ENCODE data around the gene CEP44.
"Not testable (repeated sequence)": the region's sequence is repeated elsewhere in the genome, so short reads cannot be mapped to it uniquely, and the experiment has no call there.

The CEP44 gene, protein sequence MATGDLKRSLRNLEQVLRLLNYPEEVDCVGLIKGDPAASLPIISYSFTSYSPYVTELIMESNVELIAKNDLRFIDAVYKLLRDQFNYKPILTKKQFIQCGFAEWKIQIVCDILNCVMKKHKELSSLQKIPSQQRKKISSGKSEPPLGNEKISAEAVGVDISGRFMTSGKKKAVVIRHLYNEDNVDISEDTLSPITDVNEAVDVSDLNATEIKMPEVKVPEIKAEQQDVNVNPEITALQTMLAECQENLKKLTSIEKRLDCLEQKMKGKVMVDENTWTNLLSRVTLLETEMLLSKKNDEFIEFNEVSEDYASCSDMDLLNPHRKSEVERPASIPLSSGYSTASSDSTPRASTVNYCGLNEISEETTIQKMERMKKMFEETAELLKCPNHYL

DNA sequence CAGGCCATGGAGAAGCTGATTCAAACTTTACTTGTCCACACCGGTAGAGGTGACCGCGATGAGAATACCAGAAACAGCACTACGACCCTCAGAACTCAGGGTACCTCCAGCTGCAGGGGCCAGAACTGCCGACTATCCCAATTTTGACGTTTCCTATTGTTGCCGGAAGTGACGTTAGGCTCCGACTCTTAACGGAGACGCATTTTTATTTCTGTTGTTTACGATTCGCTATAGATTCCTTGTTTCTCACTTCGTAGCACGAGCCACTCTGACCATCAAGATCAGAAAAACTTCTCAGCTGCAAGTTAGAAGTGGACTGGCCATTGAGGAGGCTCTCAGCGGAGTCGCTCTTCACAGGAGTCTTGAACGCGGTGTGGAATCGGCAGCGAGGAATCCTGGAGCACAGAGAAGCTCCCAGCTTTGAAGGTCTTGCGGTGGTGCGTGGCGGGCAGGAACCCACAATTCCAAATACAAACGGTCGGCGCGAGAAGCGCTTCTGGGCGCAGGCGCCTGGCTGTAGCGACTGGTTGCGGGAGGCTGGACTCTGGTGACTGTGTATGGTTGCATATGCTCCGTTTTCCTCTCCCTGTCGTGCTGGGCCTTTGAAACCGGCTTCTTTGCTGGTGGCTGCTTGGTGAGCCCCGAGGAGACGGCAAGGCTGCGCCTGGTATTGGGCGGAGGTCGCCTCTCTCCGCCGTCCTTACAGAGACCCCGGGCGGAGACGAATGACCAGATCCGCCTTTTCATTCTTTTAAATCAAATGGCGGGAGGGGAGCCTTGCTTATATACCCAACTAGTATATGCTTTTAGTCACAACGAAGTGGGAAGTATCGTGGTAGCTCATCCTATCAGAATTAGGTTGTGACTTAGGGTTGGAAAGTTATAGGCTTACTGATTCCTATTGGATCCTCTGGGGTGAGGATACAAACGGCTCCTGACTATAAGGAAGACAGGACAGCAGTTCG, at the start of gene CEP44, which contains the start of gene FBXO8:
TSS of gene CEP44 (plus strand) at position 405 of the 965 bp plus-strand sequence. CDS start 15,211 bp downstream, outside the sequence.
TSS of gene FBXO8 (minus strand) at position 161 of the 965 bp plus-strand sequence. CDS start 20,575 bp downstream, outside the sequence.
- peak; percentile 67 for DNase-seq (ENCODE audit: low spot score)

DNA sequence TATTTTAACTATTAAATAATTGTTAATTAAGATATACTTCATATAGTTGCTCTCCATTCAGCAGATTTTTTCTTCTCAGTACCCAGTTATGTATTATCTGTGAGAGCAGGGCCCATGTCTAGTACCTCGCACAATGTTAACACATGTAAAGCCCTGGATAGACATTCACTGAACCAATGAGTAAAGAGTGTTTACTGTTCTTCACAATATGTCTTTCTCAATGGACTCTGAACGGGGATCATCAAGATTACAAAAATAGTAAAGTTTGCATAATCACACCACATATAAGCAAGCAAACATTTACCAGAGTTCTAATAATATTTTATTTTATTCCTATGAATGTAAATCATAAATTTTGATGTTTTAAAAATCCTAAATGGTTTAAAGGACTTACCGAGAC, 47.4 kb upstream of the CEP44 start:
- DNase-seq (ENCODE audit: low spot score), result no peak

DNA sequence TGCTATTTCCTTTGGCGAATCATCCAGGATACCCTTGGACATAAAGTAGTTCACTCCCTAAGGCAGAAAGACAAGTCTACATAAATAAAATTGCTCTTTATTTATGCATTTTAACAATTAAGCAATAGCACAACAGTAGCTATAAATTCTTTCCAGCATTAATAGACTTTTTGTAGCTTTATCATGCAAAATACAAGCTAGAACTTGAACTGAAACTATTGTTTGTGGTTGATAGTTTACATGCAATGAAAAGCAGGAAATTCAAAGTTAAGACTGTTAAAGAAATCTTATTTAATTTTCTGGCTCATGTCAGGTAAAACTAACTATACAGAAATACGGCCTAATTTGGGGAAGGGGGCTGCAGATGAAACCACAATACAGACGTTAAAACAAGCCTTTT, 42.5 kb upstream of the CEP44 start:
- no peak for DNase-seq (ENCODE audit: low spot score)

DNA sequence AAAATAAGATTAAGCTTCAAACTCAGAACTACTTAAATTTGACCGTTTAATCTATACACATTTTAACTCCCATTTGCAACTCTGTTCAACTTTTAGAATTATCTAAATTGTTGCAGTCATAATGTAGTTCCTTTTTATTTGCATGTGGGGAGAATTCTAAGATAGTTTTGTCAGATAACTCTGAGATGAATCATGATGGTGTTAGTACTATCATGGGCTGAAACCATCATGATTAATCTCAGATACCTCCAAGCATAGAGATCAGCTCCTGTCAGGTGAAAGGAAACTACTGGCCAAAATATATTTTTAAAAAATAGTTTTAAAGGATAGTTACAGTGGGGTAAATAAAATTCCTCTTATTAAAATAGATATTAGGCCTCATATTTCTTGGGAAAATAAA, 39.3 kb upstream of the CEP44 start:
- no peak for DNase-seq (ENCODE audit: low spot score)

DNA sequence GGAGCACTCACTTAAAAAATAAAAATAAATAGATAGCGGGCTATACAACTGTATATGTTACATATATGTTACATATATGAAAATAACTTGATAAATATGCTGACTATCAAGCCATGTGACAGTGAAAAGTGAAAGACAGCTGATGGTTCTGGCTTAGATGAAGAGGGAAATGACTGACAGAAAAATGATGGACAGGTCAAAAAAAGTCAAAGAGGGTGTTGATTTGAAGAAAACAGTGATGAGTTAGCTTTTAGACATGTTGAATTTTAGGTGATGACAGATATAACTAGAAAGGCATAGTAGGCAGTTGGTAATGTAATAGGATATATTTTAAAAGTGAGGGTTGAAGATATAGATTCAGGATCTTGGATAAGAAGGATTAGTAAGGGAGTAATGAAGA, 38.0 kb upstream of the CEP44 start:
- DNase-seq (ENCODE audit: low spot score), result no peak

DNA sequence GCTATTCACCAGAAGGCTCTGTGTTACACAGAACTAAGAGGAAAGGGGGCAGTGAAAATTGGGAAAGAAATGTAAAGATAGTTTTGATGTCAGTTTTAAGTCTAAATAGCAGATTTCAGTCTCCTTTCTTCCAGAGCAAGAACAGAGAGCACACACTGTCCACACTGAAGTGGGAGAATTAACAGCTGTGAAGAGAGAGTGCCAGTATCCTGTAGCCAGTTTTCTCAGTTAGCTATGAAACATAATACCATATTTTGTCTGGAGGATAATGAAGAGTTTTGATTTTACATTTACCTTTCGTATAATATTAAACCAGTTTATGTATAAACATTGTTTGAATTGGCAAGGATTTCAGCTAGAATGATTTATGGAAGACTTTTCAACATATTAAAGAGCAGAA, 35.3 kb upstream of the CEP44 start:
- DNase-seq (ENCODE audit: low spot score), result no peak

DNA sequence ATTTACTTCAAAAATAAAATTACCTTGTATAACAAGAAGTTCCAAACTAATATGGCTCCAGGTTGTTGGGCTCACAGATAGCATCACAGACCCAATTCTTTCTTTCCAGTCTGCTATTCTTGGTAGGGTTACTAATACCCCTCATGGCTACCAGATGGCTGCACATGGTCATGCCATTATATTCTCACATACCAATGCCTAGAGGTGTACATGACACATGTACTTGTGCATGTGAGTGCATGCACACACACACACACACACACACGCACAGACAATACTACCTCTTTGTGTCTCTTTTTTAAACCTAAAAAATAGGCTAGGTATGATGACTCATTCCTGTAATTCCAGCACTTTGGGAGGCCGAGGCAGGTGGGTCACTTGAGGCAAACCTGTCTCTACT, 31.3 kb upstream of the CEP44 start:
- DNase-seq (ENCODE audit: low spot score), result no peak

DNA sequence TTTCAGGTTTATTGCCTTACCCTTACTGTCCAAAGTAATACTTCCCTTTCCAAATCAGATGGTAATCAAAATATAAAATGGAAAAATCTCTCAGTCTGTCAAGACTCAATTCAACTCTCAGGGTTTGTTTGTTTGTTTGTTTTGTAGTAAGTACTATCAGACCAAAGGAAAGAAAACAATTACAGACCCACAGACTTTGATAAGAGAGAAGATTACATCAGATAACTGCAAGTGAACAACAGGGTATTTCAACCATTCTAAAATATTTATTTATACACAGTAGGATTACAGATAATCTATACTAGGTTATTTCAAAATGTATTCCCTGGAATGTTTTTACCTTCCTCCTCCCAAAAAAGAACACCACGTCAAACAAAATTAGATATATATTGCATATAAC, 29.1 kb upstream of the CEP44 start:
- DNase-seq (ENCODE audit: low spot score), result no peak

DNA sequence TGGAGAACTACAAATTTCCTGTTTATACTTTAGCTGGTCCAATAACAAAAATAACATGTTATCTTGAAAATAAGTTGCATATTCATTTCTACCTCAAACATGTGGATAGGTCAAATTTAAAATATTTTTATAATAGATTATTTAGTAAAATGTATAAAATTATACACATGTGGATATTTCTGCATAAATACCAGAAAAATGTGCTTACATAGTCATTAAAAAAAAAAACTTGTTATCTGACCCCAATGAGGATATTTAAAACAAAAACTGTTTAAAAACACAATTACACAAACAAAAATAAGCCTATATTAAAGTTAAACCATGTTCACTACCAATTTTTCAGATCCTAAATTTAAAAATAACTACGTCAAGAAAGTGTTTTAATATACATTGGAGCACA, 28.3 kb upstream of the CEP44 start:
- DNase-seq (ENCODE audit: low spot score), result no peak

DNA sequence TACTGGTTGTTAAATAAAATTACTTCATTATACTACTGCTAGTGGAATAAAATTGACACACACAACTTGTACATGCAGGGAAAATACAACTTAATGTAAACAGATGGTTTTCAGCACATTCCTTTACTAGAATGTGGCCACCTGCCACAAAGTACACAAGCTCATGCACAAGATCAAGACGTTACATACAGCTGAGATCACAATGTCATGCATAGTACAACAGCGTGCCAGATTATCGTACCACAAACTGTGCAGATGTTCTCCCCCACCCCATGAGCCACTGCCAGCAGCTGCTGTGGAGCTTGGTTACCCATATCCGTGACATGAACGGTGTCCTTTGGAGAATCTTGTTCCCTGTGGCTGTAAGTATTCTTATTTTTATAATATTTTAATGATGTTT, 27.9 kb upstream of the CEP44 start:
- DNase-seq (ENCODE audit: low spot score), result peak; percentile 22

DNA sequence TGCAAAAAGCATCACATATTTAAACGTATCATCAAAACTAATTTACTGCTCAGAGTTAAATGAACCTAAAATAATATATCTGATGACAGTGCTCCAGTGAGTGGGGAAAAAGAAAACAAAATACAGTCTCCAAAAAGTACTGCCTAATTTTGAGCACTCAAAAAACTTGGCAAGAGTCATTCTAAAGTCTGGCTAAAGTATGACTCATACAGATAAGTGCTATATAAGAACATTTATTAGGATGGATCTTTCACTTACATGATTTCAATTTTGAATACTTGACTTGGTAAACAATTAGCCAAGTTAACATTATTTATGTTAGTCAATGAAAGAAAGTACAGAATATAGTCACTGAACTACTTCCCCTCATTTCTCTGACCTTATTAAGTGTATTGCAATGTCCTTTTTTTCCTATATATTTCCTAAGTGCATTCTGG, 27.4 kb upstream of the CEP44 start:
- peak; percentile 10 for DNase-seq (ENCODE audit: low spot score)

DNA sequence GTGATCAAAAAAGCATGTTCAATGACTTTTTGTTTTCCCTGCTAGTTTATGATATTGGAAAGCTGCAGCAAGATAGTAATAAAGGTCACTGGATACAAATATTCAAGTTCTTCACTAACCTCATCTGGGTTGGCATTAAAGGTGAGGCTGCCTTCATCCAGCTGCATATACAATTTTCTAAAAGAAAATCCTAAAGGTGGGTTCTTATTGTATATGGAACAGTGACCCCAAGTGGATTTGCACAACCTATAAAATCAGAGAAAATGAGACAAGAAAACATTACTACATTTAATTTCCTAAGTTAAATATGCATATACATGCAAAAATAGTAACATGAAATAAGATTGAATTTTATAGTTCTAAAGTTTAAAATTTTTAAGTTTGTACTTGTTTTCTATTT, 24.1 kb upstream of the CEP44 start:
- DNase-seq (ENCODE audit: low spot score), result no peak

DNA sequence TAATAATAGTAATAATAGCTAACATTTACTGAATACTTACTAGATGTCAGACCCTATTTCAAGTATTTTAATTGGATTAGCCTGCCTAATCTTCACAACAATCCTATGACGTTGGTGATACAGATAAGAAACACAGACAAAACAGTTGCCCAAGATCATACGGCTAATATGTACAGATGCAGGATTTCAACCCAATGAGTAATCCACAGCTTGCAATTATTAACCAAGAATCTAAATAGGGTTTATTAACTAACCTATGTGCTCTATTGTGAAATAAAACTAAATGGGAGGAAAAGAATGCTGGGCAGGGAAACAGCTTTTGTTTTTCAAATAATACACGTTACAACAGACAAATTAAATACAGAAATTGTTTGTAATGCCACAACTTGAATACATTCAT, 23.6 kb upstream of the CEP44 start:
- no peak for DNase-seq (ENCODE audit: low spot score)

DNA sequence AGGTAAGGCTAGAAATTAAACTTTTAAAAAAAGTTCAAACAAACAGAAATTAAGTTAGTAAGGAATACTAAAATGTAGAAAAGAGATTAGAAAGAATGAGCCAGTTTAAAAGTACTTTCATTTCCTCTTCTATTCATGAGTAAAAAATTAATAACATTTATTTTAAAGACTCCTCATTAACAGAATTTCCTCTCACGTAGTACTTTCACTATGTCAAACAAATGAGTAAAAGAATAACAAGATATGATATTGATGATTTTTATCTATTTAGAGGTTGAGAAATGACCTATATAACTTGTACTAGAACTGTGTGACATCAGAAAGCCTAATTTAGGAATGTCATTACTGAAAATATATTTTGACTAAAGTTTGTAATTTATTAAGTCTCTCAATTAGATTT, 22.3 kb upstream of the CEP44 start:
- DNase-seq (ENCODE audit: low spot score), result not testable (repeated sequence)

DNA sequence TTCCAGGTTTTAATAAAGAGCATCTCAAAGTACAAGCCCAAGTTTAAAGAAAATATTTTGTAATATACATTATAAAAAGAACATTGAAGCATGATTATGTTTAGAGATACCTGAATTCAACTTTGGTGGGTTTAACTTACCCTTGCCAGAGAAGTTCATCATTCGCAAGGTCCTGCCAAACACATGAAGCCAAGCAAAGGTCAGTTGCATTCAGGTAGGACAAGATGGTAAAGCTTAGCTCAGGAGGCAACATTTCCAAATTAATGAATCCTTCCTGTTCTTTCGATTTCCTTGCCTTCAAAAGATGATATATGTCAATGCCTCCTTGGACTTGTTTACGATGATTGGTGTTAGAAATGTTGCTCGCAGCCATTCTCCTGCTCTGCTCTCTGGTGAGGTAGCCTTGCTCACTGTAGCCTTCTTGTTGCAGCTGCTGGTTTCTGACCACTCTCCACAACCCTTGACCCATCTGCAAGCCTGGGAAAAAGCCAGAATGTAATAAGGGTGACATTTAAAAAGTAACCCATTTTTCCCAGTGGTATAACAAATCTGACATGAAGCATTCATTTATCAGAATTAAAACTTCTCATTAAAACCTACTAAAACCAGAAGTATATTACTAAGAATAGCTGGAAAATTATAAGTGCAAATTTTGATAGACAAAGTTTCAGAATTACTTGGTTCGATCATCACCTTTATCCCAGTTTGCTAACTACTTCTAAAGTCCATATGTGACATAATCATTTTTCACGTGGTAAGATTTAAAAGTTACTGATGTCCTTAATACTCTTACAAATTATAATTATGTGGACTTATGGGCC, 20.9 kb upstream of the CEP44 start:
- no peak for DNase-seq (ENCODE audit: low spot score)

DNA sequence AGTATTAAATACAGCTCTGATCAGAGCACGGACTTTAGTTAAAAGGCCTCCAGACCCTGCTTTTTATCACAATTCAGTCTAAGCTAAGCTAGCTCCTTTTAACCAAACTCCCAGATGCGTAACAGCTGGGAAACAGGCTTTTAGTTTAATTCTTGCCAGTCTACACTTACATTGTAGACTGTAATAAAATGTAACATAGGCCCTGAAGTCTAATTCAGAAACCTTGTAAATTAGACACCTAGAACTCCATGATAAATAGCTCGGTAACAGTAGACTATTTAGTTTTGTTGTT, 20.3 kb upstream of the CEP44 start:
- DNase-seq (ENCODE audit: low spot score), result no peak

DNA sequence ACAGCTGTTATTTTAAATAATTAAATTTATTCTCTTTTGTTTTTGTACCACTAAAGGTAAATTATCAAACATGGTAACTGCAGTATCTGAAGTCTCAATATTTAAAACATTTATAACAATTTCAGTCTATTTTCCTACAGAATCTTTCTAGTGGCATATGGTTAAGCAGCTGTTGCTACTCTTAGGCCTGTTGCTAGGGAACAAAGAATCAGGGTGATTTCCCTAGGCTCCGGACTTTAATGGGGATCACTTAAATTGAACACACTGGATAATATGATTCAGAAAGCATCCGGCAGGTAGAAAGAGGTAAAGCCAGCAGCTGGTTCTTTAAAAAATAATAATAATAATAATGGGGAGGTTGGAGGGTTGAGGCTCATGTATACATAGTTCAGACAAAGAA, 17.8 kb upstream of the CEP44 start:
- DNase-seq (ENCODE audit: low spot score), result no peak

DNA sequence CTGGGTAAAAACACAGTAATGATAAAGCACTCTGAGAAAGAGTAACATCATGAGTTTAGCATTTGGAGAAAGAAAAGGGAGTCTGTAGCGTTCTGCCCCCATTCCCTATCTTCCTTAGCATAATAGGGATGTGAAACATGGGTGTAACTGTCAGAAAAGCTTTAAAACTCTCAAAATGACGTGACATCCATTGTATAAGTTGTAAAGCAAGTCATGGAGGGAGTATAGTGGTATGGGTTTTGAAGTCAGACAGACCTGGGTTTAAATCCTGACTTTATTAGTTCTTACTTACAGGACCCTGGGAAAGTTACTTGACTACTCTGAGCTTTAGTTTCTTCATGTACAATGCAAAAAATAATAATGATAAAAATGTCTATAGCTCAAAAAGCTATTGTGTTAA, 17.3 kb upstream of the CEP44 start:
- no peak for DNase-seq (ENCODE audit: low spot score)

DNA sequence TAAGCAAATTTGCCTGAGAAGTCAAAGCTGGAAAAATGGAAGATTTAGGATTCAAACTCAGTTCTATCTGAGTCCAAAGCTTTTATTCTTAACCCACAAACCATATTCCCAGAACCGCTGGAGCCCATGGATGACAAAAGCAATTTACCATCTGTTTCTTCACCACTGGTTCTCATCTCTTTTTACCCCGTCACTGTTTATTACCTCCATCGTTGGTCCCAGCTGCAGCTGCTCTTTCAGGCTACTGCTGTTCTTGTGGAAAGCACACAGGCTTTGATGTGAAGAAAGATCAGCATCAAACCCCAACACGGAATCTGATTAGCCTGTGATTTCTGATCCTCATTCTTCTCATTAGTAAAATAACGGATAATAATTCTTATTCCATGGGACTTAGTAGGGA, 9.8 kb upstream of the CEP44 start:
- DNase-seq (ENCODE audit: low spot score), result no peak

DNA sequence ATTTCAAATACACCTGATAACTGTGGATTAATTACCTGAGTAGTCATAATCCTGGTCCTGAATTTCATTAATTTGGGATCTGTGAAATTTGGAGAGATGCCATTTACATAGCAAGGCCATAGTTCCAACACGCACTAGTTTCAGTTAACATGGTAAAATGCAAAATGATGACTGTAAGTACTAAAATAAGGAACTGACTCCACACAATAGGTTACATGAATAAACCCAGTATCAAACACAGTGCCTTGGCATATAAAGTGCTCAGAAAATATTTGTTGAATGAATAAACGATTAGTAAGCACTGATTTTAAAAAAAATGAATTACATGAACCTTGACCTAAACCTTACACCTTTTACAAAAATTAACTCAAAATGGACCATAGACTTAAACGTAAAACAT, 9.3 kb upstream of the CEP44 start:
- no peak for DNase-seq (ENCODE audit: low spot score)

DNA sequence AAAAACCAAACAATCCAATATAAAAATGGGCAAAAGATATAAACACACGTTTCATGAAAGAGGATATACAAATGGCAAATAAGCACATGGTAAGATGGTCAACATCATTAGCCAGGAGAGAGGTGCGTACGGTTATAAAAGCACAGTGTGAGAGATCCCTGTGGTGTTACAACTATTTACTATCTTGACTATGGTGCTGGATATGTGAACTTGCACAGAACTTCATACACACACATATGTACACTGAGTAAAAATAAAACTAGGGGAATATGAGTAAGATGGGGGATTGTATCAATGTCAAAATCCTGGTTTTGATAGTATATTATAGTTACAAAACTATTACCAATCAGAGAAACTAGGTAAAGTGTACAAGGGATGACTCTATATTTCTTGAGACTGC, 8.6 kb upstream of the CEP44 start:
- DNase-seq (ENCODE audit: low spot score), result no peak

DNA sequence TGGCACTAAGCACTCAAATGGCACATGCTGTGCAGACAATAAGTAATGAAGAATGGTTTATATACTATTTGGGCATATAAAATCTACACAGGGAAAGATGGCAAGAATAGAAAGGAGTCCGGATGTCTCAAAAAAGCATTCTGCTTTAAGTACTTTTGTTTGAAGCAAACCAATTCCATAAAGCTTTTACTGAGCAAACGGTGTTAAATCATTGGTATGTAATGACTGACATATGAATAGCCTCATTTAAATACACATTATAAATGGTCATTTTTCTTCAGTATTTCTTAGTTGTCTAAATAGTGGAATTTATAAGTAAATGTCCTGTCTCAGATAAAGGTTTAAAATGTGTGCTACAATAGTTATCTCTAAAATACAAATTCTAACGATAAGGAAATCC, 6.3 kb upstream of the CEP44 start:
- no peak for DNase-seq (ENCODE audit: low spot score)
